Measurements from ENCODE around the gene NPM1.

NPM1 gene

DNA sequence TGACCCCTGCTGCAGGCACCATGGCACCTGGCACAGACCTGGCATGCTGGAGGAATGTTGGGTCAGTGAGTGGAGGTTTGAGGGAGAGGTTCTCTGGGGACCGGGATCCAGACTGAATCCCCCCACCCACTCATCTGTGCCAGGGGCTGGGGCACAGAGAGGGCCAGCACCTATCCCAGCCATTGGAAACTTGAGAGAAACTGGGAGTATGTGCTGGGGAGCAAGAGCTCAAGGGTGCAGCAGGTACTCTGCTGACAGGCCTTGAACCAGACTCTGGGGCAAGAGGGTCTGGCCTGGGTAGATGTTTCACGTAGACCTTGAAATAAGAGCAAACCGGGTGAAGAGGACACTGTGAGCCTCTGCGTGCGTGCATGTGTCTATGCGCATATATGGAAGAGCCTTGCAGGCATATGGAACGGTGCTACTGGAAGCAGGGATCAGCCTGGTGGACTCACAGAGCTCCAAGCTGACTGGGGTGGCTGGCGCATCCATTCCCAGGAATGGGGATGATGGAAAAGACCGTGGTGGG, 40.6 kb downstream of the NPM1 start:
- no peak for DNase-seq (ENCODE audit: low read depth in 3 of 3)

DNA sequence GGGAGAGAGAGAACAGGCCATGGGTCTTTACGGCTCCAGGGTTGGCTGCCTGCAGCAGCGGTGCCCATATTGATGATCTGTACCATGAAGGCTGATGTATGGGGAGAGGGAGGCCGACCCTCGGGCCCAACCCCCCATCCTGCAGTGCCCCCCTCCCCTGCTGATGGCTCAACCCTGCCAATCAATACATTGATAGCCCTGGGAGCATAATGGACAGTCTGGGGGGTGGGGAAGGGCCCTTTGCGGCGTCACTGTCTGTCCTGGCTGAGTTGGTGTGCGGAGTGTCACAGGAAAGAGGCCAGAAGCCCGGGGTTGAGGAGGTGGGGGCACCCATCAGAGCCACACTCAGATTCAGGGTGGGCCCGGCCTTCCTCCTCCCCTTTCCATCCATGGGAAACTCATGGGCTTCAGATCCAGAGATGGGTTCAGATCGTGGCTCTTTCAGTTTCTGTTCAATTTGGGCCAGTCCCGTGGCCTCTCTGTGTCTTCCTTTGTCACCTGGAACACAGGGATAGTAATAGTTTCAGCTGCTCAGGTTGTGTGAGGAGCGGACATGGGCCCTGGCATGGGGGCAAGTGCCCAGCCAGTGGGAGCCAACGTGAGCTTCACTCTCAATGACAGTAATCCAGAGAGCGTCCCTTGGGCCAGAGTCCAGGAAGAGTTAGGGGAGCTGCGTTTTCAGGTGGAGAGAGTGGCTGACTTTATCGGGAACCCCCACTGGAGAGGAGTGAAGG, 41.3 kb downstream of the NPM1 start:
- DNase-seq (ENCODE audit: low read depth in 3 of 3): no peak

GRCh38 chr5:171429543-171429910, 41.9 kb downstream of the NPM1 start:
- no peak for DNase-seq (ENCODE audit: low read depth in 3 of 3)

GRCh38 chr5:171431251-171431777, 43.7 kb downstream of the NPM1 start:
- no peak for DNase-seq (ENCODE audit: low read depth in 3 of 3)

GRCh38 chr5:171432076-171432475, 44.4 kb downstream of the NPM1 start:
- no peak for DNase-seq (ENCODE audit: low read depth in 3 of 3)

DNA sequence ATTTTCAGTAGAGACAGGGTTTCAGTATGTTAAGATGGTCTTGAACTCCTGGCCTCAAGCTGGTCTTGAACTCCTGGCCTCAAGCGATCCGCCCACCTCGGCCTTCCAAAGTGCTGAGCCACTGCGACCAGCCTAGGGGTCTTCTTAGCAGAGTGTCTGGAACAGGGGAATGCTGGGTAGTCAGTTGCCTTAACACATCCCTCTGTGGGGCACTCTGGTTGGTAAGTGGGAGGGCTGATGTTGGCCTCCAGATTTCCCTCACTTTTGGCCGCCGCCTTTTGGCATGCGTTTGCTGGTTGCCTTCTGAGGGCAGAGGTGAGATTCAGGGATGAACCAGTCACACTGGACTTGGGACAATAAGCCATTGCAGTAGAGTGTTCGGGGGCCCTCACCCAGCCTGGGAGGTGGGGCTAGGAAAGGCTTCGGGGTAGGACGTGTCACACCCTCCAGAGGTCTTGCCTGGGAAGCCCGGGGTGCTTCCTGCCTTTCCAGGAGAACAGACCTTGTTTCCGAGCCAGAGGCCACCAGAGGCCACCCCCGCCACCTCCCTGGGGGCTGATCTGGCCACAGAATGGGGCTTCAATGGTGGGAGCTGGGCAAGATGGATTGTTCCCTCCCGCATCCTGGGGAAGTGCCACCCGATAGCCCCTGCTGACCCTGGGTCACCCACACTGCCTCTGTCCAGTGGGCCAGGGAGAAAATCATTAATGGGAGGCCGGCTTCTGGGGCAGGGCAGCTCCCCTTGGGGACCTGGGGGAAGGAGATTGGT, 45.1 kb downstream of the NPM1 start:
- no peak for DNase-seq (ENCODE audit: low read depth in 3 of 3)

- no peak for DNase-seq (ENCODE audit: low read depth in 3 of 3)
These were observed 45.7 kb downstream of the NPM1 start for GRCh38 chr5:171433352-171433698.

GRCh38 chr5:171433982-171434676, 46.5 kb downstream of the NPM1 start:
- DNase-seq (ENCODE audit: low read depth in 3 of 3): no peak

DNA sequence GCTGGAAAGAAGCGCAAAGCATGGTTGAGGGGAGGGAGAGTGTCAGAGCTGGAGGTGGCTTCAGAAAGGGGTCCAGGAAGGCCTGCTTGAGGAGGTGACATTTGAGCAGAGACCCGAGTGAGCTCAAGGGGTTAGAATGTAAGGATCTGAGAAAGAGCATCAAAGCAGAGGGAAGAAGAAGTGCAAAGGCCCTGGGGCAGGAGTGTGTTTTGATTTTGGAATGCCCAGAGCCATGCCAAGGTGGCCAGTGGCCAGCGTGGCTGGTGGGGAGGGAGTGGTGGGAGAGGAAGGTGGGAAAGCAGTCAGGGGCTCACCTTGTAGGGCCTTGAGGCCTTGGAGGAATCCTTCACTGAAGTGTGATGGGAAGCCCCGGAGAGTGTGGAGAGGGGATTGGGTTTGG, 47.2 kb downstream of the NPM1 start:
- no peak for DNase-seq (ENCODE audit: low read depth in 3 of 3)

DNA sequence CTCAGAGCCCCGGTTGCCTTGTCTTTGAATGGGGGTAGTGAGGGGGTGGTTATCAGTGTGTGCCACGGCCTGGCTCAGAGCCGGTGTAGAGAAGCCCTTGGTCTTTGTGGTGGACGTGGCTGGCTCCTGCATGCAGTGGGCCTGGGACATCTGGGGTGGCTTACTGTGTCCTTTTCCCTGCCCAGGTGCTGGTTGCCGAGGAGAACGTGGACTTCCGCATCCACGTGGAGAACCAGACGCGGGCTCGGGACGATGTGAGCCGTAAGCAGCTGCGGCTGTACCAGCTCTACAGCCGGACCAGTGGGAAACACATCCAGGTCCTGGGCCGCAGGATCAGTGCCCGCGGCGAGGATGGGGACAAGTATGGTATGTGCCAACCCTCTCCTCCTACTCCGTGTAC, 48.3 kb downstream of the NPM1 start:
- no peak for DNase-seq (ENCODE audit: low read depth in 3 of 3)

DNA sequence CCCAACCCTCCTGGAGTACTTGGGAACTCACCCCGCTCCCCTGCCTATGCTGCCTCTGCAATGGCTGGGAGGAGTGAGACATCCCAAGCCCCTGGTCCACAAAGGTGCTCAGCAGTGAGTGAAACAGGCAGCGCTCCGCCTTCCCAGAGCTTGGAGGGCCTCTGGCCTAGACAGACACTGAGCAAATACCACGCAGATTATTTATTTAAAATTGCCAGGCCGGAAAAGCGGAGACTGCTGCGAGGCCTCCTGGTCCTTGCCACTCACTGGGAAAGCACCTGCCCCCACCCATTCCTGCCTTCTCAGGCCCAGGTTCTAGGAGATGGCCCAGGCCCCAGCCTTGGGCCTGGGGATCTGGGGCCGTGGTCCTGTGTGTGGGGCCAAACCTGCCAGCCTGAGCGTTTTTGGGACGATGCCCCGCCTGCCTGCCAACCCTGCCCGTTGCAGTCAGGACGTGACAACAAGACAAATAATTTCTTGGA, 49.2 kb downstream of the NPM1 start:
- DNase-seq (ENCODE audit: low read depth in 3 of 3): no peak

DNA sequence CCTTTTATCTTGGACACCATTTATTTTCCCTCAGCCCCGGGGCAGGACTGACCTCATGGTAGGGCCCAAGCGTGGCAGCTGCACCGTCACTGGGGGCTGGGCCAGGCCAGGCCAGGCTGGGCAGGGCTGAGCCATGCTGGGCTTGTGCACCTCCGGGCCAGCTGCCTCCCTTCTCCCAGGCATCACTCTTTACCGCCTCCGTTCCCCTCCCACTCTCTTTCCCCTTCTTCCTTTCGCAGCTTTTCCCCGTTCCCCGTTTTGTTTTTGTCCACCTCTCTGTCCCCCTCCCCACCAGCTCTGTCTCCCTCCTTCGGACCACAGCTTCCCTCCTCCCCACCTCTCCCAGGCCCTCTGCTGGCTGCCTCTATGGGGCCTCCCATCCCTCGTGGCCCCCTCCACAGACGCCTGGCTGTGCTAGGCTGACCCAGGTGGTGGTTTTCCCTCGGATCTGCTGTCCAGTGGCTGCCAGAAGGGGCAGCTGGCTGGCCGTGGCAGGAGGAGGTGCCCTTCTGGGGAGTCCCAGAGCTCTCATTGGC, 49.7 kb downstream of the NPM1 start:
- DNase-seq (ENCODE audit: low read depth in 3 of 3): no peak

- no peak for DNase-seq (ENCODE audit: low read depth in 3 of 3)
These were observed 51.1 kb downstream of the NPM1 start for GRCh38 chr5:171438738-171439137.

DNA sequence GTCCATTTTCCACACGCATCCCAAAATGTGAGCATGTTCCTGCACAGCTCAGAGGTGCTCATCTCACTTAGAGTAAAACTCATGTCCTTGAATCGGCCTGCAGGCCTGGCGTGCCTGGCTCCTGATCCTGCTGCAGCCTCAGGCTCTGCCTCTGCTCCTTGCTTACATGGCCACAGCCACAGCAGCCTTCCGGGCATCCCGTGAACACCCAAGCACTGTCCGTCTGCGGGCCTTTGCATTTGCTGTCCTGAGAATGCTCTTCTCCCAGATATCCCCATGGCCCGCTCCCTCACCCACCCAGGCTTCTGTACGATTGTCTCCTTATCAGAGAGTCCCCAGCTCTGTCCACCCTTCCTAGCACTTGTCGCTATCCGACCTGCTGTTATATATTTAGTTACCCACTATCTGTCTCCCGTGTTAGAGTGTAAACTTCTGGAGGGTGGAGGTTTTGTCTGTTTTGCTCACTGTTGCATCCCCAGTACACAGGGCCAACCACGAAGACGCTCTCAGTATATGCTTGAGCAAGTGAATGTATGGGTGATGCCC, 53.7 kb downstream of the NPM1 start:
- no peak for DNase-seq (ENCODE audit: low read depth in 3 of 3)

- no peak for DNase-seq (ENCODE audit: low read depth in 3 of 3)
These were observed 54.8 kb downstream of the NPM1 start for GRCh38 chr5:171442287-171443042.

DNA sequence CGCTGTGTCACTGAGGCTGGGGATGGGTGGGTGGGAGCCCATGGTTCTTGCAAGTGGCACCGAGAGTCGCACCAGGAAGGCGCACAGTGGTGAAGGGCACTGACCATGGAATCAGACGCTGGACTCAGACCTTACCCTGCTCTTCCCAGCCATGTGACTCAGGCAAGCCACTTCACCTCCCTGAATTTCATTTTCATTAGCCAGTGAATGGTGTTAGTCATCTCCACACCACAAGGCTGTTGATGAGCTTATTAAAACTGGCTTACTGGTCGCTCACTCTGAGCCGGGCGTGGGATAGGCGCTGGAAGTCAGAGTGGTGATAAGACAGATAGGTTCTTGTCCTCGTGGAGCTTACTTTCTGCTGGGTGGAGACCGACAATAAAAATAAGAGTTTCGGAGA, 56.9 kb downstream of the NPM1 start:
- DNase-seq (ENCODE audit: low read depth in 3 of 3): no peak

- DNase-seq (ENCODE audit: low read depth in 3 of 3): no peak
These were observed 58.2 kb downstream of the NPM1 start for GRCh38 chr5:171445644-171446516.

- DNase-seq (ENCODE audit: low read depth in 3 of 3): no peak
These were observed 59.6 kb downstream of the NPM1 start for GRCh38 chr5:171447226-171447625.

DNA sequence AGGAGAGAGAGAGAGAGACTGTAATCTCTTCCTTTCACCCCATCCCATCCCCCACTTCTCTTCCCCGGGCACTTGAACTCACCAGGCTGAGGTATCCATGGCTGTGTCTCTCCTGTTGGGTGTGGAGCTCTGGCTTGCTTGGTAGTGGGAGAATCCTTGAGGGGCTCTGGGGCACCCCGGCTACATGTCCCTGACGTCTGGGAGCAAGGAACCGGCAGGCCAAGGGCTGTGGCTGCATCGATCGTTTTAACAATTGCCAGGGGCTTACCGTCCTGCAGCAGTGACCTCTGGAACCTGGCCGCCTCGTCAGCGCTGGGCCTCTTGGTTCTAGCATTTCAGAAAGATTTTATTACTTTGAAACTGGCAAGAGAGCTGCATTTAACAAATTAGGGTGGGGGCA, 61.8 kb downstream of the NPM1 start:
- no peak for DNase-seq (ENCODE audit: low read depth in 3 of 3)
